PFSK-1 (cell line): ENCODE measurements around the gene ZNF70.

Experiments used
- FOXP2 ChIP-seq: optimal IDR thresholded peaks from 2 replicates; pipeline ENCODE3; 2011; ENCODE audit warnings: borderline replicate concordance, control low read depth, inconsistent platforms; ENCODE audit not compliant: insufficient read depth; ENCODE audit errors: extremely low read length, extremely low read depth
- POLR2AphosphoS5 ChIP-seq: IDR thresholded peaks from 2 replicates; pipeline ENCODE4 v1.6.1; 2012; ENCODE audit warnings: low read depth, mild to moderate bottlenecking, control low read depth, low read length, moderate library complexity
- REST ChIP-seq, 2 experiments: IDR thresholded peaks; 2 replicates each; pipeline versions ENCODE4 v1.6.1 to v1.8.0; 2011 to 2012; ENCODE audit warnings: low read depth in 2 of 2, low read length in 2 of 2, control low read depth in 1 of 2, inconsistent platforms in 1 of 2, mild to moderate bottlenecking in 1 of 2, moderate library complexity in 1 of 2; ENCODE audit not compliant: insufficient read depth in 1 of 2
- SIN3A ChIP-seq: IDR thresholded peaks from 2 replicates; pipeline ENCODE4 v1.6.1; 2012; ENCODE audit warnings: mild to moderate bottlenecking, low read length, moderate library complexity, borderline replicate concordance; ENCODE audit not compliant: insufficient read depth
- TAF1 ChIP-seq: IDR thresholded peaks from 2 replicates; pipeline ENCODE4 v1.6.1; 2012; ENCODE audit warnings: low read length, control low read depth, borderline replicate concordance; ENCODE audit not compliant: insufficient read depth

The ZNF70 gene

GRCh38 chr22:23782703-23783102, 31.8 kb upstream of the ZNF70 start:
- TF ChIP-seq REST (IDR thresholded peaks at IDR 0.05; ENCODE audit: insufficient read depth in 1 of 2, low read depth in 2 of 2, low read length in 2 of 2) (no peak), POLR2AphosphoS5 (no peak), TAF1 (no peak), SIN3A (no peak), FOXP2 (no peak)

- TF ChIP-seq POLR2AphosphoS5 (no peak), SIN3A (no peak)
Measured at GRCh38 chr22:23782252-23782651, 31.3 kb upstream of the ZNF70 start.

GRCh38 chr22:23781511-23782183, 30.7 kb upstream of the ZNF70 start:
- TF ChIP-seq FOXP2: no peak
- TF ChIP-seq TAF1: no peak
- TF ChIP-seq REST (IDR thresholded peaks at IDR 0.05; ENCODE audit: insufficient read depth in 1 of 2, low read depth in 2 of 2, low read length in 2 of 2): no peak
- TF ChIP-seq SIN3A: no peak
- TF ChIP-seq POLR2AphosphoS5: no peak

GRCh38 chr22:23781065-23781464, 30.2 kb upstream of the ZNF70 start:
- no peak for TF ChIP-seq SIN3A
- TF ChIP-seq FOXP2: no peak
- TF ChIP-seq REST (IDR thresholded peaks at IDR 0.05; ENCODE audit: insufficient read depth in 1 of 2, low read depth in 2 of 2, low read length in 2 of 2): no peak
- TF ChIP-seq POLR2AphosphoS5: no peak
- no peak for TF ChIP-seq TAF1

GRCh38 chr22:23780146-23780748, 29.3 kb upstream of the ZNF70 start:
- TF ChIP-seq TAF1 (no peak), FOXP2 (no peak), REST (IDR thresholded peaks at IDR 0.05; ENCODE audit: insufficient read depth in 1 of 2, low read depth in 2 of 2, low read length in 2 of 2) (no peak), POLR2AphosphoS5 (no peak), SIN3A (no peak)
